CD8-positive, alpha-beta memory T cell (primary cell): ENCODE data around the gene OTX1. TPM values are rescaled to one million over a fixed set of nuclear protein-coding genes. Genes with fewer than 3 reads are reported as not detected.
"Not testable (repeated sequence)": the region's sequence is repeated elsewhere in the genome, so short reads cannot be mapped to it uniquely, and the experiment has no call there.

Experiments
- CTCF ChIA-PET: fragments of 350-600 bp; sonication (Branson Sonifier 250); formaldehyde crosslinking; loops from one replicate; lab custom pipeline; 2021; ENCODE audit warnings: antibody characterized with exemption; lab: Charles Lee
- POLR2A ChIA-PET: fragments of 350-600 bp; sonication (Branson Sonifier 250); formaldehyde crosslinking; loops from one replicate; lab custom pipeline; 2021; ENCODE audit warnings: antibody characterized with exemption; lab: Charles Lee
- DNase-seq, 5 donors: peaks; one replicate each; pipeline versions ENCODE4 v3.0.0 to v3.0.0-alpha.2; 2020 to 2022; ENCODE audit warnings: mixed read lengths in 1 of 5
- H3K27ac ChIP-seq: one replicate; pipeline ENCODE4 v1.7.0; 2013; ENCODE audit warnings: low read depth, mild to moderate bottlenecking, low read length, moderate library complexity
- H3K27me3 ChIP-seq: 2 replicates; pipeline ENCODE4 v1.7.0; 2013; ENCODE audit warnings: low read length, mild to moderate bottlenecking; ENCODE audit not compliant: insufficient read depth, poor library complexity, severe bottlenecking
- H3K36me3 ChIP-seq: 2 replicates; pipeline ENCODE4 v1.7.0; 2013; ENCODE audit warnings: mild to moderate bottlenecking, low read length, moderate library complexity; ENCODE audit not compliant: insufficient read depth
- H3K4me1 ChIP-seq: 2 replicates; pipeline ENCODE4 v1.7.0; 2013; ENCODE audit warnings: mild to moderate bottlenecking, low read length, moderate library complexity; ENCODE audit not compliant: insufficient read depth
- H3K4me3 ChIP-seq: 2 replicates; pipeline ENCODE4 v1.7.0; 2013; ENCODE audit warnings: mild to moderate bottlenecking, low read length
- H3K9me3 ChIP-seq: 2 replicates; pipeline ENCODE4 v1.7.0; 2013; ENCODE audit warnings: mild to moderate bottlenecking, low read length
- H3K27ac Mint-ChIP-seq, 8 donors: one replicate each; pipeline ENCODE4 v1.8.0; 2020 to 2021; ENCODE audit warnings: mixed read lengths in 8 of 8, mild to moderate bottlenecking in 6 of 8, inconsistent platforms in 3 of 8, moderate library complexity in 3 of 8
- H3K27me3 Mint-ChIP-seq, 2 donors: one replicate each; pipeline ENCODE4 v1.8.0; 2020 to 2021; ENCODE audit warnings: mixed read lengths in 2 of 2, mild to moderate bottlenecking in 1 of 2, moderate library complexity in 1 of 2
- H3K36me3 Mint-ChIP-seq, 3 donors: one replicate each; pipeline ENCODE4 v1.8.0; 2020 to 2021; ENCODE audit warnings: mixed read lengths in 3 of 3, inconsistent platforms in 1 of 3, mild to moderate bottlenecking in 1 of 3
- H3K4me1 Mint-ChIP-seq, 3 donors: one replicate each; pipeline ENCODE4 v1.8.0; 2020 to 2021; ENCODE audit warnings: mixed read lengths in 3 of 3, inconsistent platforms in 1 of 3, mild to moderate bottlenecking in 1 of 3
- H3K4me3 Mint-ChIP-seq, 7 donors: one replicate each; pipeline ENCODE4 v1.8.0; 2020 to 2021; ENCODE audit warnings: mixed read lengths in 7 of 7, mild to moderate bottlenecking in 6 of 7, moderate library complexity in 4 of 7, inconsistent platforms in 2 of 7
- H3K9me3 Mint-ChIP-seq, 5 donors: one replicate each; pipeline ENCODE4 v1.8.0; 2020 to 2022; ENCODE audit warnings: mixed read lengths in 5 of 5, mild to moderate bottlenecking in 3 of 5, moderate library complexity in 2 of 5, inconsistent platforms in 1 of 5
- polyA plus RNA-seq: library from polyadenylated mRNA; unstranded; fragments of 300-500 nt; fragmentation: Illumina TruSeq; gene quantifications from one replicate; pipeline ENCODE4 v1.2.3, GENCODE V29; 2021
- total RNA-seq, 2 experiments: library from RNA; stranded (reverse); gene quantifications; one replicate each; pipeline ENCODE4 v1.2.3, GENCODE V29; 2021

Gene OTX1
- total and polyA plus RNA-seq, 3 experiments from 2014 or later: not detected

DNA sequence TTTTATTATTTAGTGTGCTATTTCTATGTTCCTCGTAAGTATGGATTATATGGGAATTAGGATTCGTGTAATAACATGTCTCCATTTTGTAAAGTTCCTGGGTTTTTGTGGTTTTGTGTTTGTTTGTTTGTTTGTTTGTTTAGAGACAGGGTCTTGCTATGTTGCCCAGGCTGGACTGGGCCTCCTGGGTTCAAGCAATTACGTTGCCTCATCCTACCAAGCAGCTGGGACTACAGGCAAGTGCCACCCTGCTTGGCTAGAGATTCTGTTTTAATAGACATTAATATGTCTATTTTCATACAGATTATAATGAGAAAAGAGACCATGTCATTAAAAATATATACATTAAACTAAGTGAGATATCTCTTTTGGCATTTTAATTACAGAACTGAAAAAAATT is 35.2 kb upstream of the OTX1 start:
- H3K36me3 Mint-ChIP-seq: peaks cover 9 to 19% (median 14%) of the 10 kb centered on the region in 3 donors
- Histone ChIP-seq H3K27ac (no peak overlapping the region), H3K27me3 (no peaks in the 10 kb centered on the region), H3K9me3 (no peaks in the 10 kb centered on the region), H3K4me1 (no peaks in the 10 kb centered on the region), H3K4me3 (no peak overlapping the region), H3K36me3 (no peaks in the 10 kb centered on the region)
- ChIA-PET POLR2A (no interaction called here), CTCF (no interaction called here)
- H3K9me3 Mint-ChIP-seq: no peaks in the 10 kb centered on the region
- no peak overlapping the region for H3K4me3 Mint-ChIP-seq
- H3K27ac Mint-ChIP-seq: no peak overlapping the region
- H3K4me1 Mint-ChIP-seq: no peaks in the 10 kb centered on the region
- H3K27me3 Mint-ChIP-seq: no peaks in the 10 kb centered on the region
- no peak for DNase-seq

DNA sequence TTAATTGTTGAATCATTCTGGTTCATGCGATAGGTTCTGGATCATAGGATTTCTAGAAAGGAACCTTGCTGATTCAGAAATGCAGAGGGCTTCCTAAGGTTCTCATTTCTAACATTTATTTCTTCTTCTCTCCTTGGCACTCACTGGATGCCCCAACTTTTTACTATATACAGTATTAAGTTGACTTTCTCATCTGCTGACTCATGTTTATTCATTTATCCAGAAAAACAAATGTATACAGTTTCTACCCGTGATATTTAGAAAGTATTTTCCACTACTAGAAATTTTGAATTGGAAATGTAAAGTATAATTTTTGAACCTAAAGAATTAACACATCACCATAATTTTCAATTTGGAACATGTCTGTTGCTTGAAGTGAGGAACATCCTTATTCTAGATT is 32.2 kb upstream of the OTX1 start:
- no peaks in the 10 kb centered on the region for H3K4me1 Mint-ChIP-seq
- H3K9me3 ChIP-seq: no peaks in the 10 kb centered on the region
- no peaks in the 10 kb centered on the region for H3K9me3 Mint-ChIP-seq
- no peaks in the 10 kb centered on the region for H3K27me3 ChIP-seq
- H3K4me3 ChIP-seq: no peak overlapping the region
- POLR2A ChIA-PET: no interaction called here
- CTCF ChIA-PET: no interaction called here
- H3K36me3 Mint-ChIP-seq: peaks cover 7 to 19% (median 8%) of the 10 kb centered on the region in 3 donors
- H3K27ac Mint-ChIP-seq: no peak overlapping the region
- H3K4me3 Mint-ChIP-seq: no peak overlapping the region
- no peak for DNase-seq
- no peaks in the 10 kb centered on the region for H3K4me1 ChIP-seq
- no peaks in the 10 kb centered on the region for H3K36me3 ChIP-seq
- H3K27me3 Mint-ChIP-seq: no peaks in the 10 kb centered on the region
- no peak overlapping the region for H3K27ac ChIP-seq

DNA sequence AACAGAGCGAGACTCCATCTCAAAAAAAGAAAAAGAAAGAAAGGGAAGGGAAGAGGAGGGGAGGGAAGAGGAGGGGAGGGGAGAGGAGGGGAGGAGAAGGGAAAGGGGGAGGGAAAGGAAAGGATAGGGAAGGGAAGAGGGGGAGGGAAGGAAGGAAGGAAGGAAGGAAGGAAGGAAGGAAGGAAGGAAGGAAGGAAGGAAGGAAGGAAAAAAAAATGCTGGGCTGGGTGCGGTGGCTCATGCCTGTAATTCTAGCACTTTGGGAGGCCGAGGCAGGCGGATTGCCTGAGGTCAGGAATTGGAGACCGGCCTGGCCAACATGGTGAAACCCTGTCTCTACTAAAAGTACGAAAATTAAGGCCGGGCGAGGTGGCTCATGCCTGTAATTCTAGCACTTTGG is 30.9 kb upstream of the OTX1 start:
- POLR2A ChIA-PET, H3K4me3 Mint-ChIP-seq, CTCF ChIA-PET, H3K27ac ChIP-seq, H3K9me3 ChIP-seq, H3K27me3 Mint-ChIP-seq, H3K27me3 ChIP-seq, DNase-seq, H3K4me1 ChIP-seq, H3K36me3 ChIP-seq, H3K27ac Mint-ChIP-seq, H3K9me3 Mint-ChIP-seq, H3K4me1 Mint-ChIP-seq, H3K4me3 ChIP-seq: not testable (repeated sequence)
- H3K36me3 Mint-ChIP-seq: peaks cover 7 to 18% (median 8%) of the 10 kb centered on the region in 3 donors

DNA sequence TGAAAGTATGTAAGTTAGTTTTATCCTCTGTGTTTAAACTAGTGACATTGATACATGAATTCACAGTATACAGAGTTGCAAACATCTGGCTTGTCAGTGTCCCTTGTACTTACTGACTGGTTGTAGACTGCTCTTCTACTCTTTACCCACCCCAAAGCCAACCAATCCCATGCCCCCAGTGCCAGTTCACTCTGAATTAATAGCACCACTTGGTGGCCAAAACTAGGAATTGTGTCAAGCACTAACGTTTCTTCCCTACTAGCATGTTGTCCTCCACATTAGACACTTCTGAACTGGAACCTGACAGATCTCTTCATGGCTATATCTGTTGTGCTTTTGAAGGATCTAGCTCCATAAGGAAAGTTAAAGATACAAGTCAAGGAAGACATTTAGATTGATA is 27.2 kb upstream of the OTX1 start:
- Histone ChIP-seq H3K4me1 (no peaks in the 10 kb centered on the region), H3K27me3 (no peaks in the 10 kb centered on the region), H3K9me3 (no peaks in the 10 kb centered on the region), H3K4me3 (no peak overlapping the region), H3K27ac (no peak overlapping the region), H3K36me3 (no peaks in the 10 kb centered on the region)
- Mint-ChIP-seq H3K36me3 (peaks cover 13 to 31% (median 20%) of the 10 kb centered on the region in 3 donors), H3K4me1 (no peaks in the 10 kb centered on the region), H3K27ac (no peak overlapping the region), H3K9me3 (no peaks in the 10 kb centered on the region), H3K4me3 (no peak overlapping the region), H3K27me3 (no peaks in the 10 kb centered on the region)
- ChIA-PET CTCF (interaction anchor here (0.6 kb wide), 1 partner anchor 567 kb away, joined by 3 read pairs; no protein-coding TSS in a partner anchor), POLR2A (no interaction called here)
- DNase-seq: no peak

DNA sequence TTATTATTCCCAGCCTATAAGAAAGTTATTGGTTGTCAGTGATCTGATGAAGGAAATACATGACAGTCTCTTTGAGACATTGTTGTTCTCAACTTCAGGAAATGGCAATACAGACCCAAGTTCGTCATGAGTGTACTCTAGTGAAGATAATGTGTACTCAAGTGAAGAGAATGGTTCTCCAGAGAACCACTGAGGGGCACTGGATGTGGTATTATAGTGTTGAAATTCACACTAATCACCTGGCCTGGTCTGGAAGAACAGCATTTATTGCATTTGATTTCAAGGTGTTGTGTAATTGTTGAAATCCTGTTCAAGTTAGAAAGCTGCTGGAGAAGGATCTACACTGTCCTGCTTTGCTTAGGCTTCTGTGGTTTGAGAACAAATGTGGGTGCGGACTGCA is 23.4 kb upstream of the OTX1 start:
- POLR2A ChIA-PET: no interaction called here
- H3K27me3 Mint-ChIP-seq: no peaks in the 10 kb centered on the region
- Histone ChIP-seq H3K36me3 (no peaks in the 10 kb centered on the region), H3K27me3 (no peaks in the 10 kb centered on the region), H3K4me3 (no peak overlapping the region), H3K9me3 (no peaks in the 10 kb centered on the region), H3K4me1 (no peaks in the 10 kb centered on the region), H3K27ac (no peak overlapping the region)
- H3K9me3 Mint-ChIP-seq: no peaks in the 10 kb centered on the region
- H3K36me3 Mint-ChIP-seq: peaks cover 10 to 40% (median 13%) of the 10 kb centered on the region in 3 donors
- H3K4me1 Mint-ChIP-seq: no peaks in the 10 kb centered on the region
- CTCF ChIA-PET: no interaction called here
- no peak for DNase-seq
- no peak overlapping the region for H3K4me3 Mint-ChIP-seq
- no peak overlapping the region for H3K27ac Mint-ChIP-seq

DNA sequence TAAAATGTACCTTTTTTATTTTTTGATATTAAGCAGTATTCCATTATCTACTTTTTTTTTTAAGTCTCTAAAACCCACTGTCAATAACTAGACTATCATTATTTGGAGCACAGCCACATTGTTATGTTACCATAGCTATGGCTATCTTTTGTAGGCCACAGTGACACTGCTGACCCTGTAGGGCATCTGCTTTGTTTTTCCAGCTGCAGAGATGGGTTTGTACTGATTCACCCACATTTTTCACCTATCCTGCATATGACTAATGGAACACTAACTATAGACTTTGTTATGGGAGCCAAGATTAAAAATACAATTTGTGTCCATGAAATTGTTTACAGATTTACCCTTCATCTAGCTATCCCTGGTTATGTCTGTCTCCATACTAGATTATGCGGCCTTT is 21.6 kb upstream of the OTX1 start:
- no peak for DNase-seq
- POLR2A ChIA-PET: no interaction called here
- H3K36me3 Mint-ChIP-seq: peaks cover 10 to 36% (median 10%) of the 10 kb centered on the region in 3 donors
- no peak overlapping the region for H3K4me3 Mint-ChIP-seq
- H3K4me1 Mint-ChIP-seq: no peaks in the 10 kb centered on the region
- Histone ChIP-seq H3K4me3 (no peak overlapping the region), H3K27ac (no peak overlapping the region), H3K36me3 (no peaks in the 10 kb centered on the region), H3K27me3 (no peaks in the 10 kb centered on the region), H3K9me3 (no peaks in the 10 kb centered on the region), H3K4me1 (no peaks in the 10 kb centered on the region)
- CTCF ChIA-PET: no interaction called here
- no peak overlapping the region for H3K27ac Mint-ChIP-seq
- no peaks in the 10 kb centered on the region for H3K9me3 Mint-ChIP-seq
- H3K27me3 Mint-ChIP-seq: no peaks in the 10 kb centered on the region

DNA sequence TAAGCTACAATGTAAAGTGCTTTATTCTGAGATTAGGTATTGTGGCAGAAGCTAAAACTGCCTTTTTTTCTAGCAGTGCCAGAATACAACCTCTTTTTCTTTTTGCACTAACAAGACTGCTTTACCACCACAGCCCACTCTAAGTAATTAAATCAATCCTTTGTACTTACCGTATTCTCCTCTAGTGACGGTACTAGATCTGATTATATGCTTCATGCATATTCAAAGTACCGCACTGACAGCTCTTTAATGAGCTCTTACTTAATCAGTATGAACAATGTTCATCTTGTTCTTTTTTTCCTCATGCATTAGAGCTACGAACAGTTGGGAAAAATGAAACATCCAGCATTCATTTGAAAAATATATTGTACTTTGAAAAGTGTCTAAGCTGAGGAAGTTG is 16.1 kb upstream of the OTX1 start:
- ChIA-PET POLR2A (no interaction called here), CTCF (no interaction called here)
- H3K36me3 Mint-ChIP-seq: peaks cover 0 to 13% (median 4%) of the 10 kb centered on the region in 3 donors
- no peaks in the 10 kb centered on the region for H3K9me3 Mint-ChIP-seq
- H3K27ac Mint-ChIP-seq: no peak overlapping the region
- no peak overlapping the region for H3K4me3 Mint-ChIP-seq
- peaks cover 0 to 10% of the 10 kb centered on the region in 2 donors for H3K27me3 Mint-ChIP-seq
- H3K4me1 Mint-ChIP-seq: no peaks in the 10 kb centered on the region
- no peaks in the 10 kb centered on the region for H3K36me3 ChIP-seq
- H3K4me3 ChIP-seq: no peak overlapping the region
- H3K27me3 ChIP-seq: no peaks in the 10 kb centered on the region
- no peak overlapping the region for H3K27ac ChIP-seq
- no peaks in the 10 kb centered on the region for H3K4me1 ChIP-seq
- no peak for DNase-seq
- no peaks in the 10 kb centered on the region for H3K9me3 ChIP-seq

DNA sequence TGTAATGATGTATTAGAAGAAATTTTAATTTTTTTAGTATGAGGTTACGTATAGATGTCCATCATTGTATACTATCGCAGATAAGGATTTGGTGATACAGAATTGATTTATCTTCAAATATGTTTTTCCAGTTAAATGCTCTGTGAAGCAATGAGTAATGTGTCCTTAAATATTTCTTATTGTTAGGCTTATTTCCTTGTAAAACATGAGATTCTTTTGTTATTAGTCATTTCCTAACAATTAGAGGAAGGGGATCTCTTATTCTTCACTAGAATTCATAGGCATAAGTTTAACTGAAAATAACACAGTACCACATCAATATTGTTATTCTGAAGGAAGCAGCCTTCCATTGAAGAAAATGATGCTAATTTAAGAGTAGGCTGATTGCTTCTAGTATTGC is 15.5 kb upstream of the OTX1 start:
- Histone ChIP-seq H3K9me3 (no peaks in the 10 kb centered on the region), H3K27ac (no peak overlapping the region), H3K36me3 (no peaks in the 10 kb centered on the region), H3K4me1 (no peaks in the 10 kb centered on the region), H3K4me3 (no peak overlapping the region), H3K27me3 (no peaks in the 10 kb centered on the region)
- Mint-ChIP-seq H3K27ac (no peak overlapping the region), H3K27me3 (peaks cover 0 to 11% of the 10 kb centered on the region in 2 donors), H3K4me1 (no peaks in the 10 kb centered on the region), H3K4me3 (no peak overlapping the region), H3K36me3 (peaks cover 0 to 8% (median 4%) of the 10 kb centered on the region in 3 donors), H3K9me3 (no peaks in the 10 kb centered on the region)
- DNase-seq: no peak
- ChIA-PET CTCF (no interaction called here), POLR2A (no interaction called here)

DNA sequence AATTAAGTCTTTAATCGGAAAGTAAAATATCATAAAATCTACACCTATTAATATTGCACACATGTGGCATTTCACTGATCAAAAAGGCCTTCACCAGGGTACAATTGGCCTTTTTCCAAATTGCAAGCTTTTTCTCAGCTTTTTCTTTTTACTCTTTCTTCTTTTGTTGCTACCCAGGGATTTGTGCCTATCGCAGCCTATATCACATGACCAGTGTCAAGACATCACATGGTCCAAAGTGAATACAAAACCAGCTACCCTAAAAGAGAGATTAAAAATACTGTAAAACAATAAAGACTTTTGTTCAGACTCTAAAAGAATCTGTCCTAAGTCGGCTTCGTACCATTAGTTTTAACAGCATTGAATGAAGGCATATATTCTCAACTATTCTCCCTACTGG is 15.0 kb upstream of the OTX1 start:
- Mint-ChIP-seq H3K4me3 (no peak overlapping the region), H3K36me3 (peaks cover 0 to 13% (median 6%) of the 10 kb centered on the region in 3 donors), H3K27ac (no peak overlapping the region), H3K9me3 (no peaks in the 10 kb centered on the region), H3K27me3 (peaks cover 0 to 16% of the 10 kb centered on the region in 2 donors), H3K4me1 (no peaks in the 10 kb centered on the region)
- H3K9me3 ChIP-seq: no peaks in the 10 kb centered on the region
- no peak for DNase-seq
- no peaks in the 10 kb centered on the region for H3K36me3 ChIP-seq
- no peak overlapping the region for H3K4me3 ChIP-seq
- POLR2A ChIA-PET: no interaction called here
- H3K27ac ChIP-seq: no peak overlapping the region
- H3K4me1 ChIP-seq: no peaks in the 10 kb centered on the region
- no peaks in the 10 kb centered on the region for H3K27me3 ChIP-seq
- CTCF ChIA-PET: no interaction called here
